Endometrial microvascular endothelial cells (primary cell): ENCODE results near the gene DAB2IP. TPM values are rescaled to one million over a fixed set of nuclear protein-coding genes. Genes with fewer than 3 reads are reported as not detected.

Source experiments
- in situ Hi-C: cut with HindIII; loops from 2 replicates; pipeline ENCODE4 v1.10.0; 2017; ENCODE audit warnings: low sequenced_read_pairs, low pct_unique_long_range_greater_than_20kb; ENCODE audit errors: inconsistent ontology term
- total RNA-seq: library from RNA; depleted of rRNA; stranded (reverse); fragments of >200 nt; gene quantifications from one replicate; pipeline ENCODE4 v1.2.3, GENCODE V29; 2015; ENCODE audit errors: inconsistent ontology term

Gene DAB2IP
- total RNA-seq, 1 donor from 2014 or later, result 13.6 TPM

DNA sequence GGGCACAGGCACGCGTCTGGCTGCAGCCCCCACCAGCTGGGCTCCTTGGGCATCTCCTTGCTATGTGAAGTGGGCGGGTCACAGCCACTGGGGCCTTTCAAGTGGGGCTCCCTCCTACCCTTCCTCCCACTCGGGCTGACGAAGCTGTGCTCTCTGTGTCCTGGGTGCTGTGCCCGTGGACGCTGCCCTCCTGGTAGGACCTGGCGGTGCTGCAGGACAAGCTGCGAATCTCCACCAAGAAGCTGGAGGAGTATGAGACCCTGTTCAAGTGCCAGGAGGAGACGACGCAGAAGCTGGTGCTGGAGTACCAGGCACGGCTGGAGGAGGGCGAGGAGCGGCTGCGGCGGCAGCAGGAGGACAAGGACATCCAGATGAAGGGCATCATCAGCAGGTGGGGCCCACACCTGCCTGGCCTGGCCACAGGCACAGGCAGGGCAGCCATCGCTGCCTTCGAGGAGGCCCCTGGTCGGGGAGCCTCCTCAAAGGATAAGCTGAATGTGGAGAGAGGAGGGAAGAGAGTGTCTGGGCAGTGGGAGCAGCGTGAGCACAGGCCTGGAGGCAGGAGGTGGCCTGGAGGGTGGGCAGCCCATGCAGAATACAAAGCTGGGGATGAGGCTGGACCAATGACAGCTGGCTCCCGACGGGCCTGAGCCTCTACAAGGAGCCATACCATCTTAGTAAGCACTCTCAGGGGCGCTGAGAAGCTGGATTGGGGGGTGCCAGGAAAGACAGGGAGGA, 124.7 kb downstream of the DAB2IP start:
- in situ Hi-C loops, result no loop called here

DNA sequence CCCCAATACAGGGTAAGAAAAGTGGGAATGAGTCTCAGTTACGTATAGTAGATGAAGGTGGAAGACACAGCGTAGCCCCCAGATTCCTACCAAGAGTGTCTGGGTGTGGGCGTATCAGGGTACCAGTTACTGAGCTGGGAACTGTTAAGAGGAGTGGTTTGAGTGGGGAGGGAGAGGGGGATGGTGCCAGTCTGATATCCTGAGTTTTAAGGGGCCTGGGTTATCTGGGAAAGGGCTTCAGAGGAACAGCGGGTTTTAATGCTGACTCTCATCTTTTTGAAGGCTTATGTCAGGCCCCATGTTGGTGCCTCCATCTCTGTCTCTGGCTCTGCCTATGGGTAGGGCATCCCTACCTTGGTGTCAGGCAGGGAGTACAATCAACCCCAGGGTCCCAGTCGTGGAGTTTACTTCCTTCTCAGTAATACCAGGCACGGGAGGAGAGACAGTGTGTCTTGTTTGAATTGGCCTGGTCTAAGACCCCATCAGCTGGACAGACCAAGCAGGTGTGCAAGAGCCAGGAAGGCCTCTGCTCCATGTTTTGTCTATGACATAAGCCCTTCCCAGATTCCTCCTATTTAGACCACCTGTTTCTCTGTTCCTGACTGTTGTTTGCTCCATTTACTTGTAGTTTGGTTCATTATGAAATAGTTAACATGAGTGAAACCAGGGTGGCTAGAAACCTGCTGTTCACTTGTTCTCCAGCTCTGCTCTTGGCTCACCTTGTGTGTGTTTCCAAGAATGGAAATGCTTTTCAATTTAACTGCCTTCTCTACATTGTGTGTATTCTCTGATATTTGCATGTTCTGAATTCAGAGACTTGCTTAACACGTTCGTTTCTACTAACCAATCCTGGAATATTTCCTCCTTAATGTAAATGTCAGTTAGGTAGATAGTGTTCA, 125.6 kb downstream of the DAB2IP start:
- in situ Hi-C loops, result no loop called here

DNA sequence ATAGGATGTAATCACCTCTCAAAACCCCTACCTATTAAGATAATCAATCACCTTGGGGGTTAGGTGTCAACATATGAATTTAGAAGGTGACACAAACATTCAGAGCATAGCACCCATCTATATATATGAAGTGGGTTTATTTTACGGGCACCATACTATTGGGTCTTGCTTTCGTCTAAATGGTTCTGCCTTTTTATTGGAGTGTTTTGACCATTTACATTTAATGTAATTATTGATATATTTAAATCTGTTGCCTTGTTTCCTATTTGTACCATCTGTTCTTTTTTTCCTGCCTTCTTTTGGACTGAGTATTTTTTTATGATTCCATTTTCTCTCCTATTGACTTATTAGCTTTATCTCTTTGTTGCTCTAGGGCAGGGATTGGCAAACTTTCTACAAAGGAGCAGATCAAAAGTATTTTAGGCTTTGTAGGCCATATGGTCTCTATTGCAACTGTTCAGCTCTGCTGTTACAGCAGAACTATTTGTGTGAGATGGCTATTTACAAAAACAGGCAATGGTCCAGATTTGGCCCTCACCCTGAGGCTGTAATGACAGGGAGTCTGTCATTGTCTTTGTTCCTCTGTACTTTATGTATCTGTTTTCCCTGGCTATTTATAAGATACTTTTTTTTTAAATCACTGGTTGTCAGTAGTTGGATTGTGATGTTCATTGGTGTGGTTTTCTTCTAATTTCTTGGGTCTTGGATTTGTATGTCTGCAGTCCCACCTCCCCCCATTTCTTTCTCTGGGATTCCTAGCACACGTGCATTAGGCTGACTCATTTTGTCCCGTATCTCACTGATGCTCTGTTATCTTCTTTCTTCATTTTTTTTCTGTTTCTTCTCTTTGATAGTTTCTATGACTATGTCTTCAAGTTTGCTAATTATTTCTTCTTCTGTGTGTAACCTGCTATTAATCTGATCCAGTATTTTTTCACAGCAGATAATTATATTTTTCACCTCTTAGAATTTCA, 127.1 kb downstream of the DAB2IP start:
- in situ Hi-C loops, result no loop called here

- in situ Hi-C loops, result no loop called here
Measured at GRCh38 chr9:121779381-121780117, 128.1 kb downstream of the DAB2IP start.

- in situ Hi-C loops, result no loop called here
Measured at GRCh38 chr9:121780177-121781040, 129.0 kb downstream of the DAB2IP start.

- in situ Hi-C loops, result no loop called here
Measured at GRCh38 chr9:121781145-121781548, 129.7 kb downstream of the DAB2IP start.

GRCh38 chr9:121781701-121782464, 130.4 kb downstream of the DAB2IP start:
- in situ Hi-C loops, result no loop called here

GRCh38 chr9:121782514-121783110, 131.2 kb downstream of the DAB2IP start:
- in situ Hi-C loops, result no loop called here

DNA sequence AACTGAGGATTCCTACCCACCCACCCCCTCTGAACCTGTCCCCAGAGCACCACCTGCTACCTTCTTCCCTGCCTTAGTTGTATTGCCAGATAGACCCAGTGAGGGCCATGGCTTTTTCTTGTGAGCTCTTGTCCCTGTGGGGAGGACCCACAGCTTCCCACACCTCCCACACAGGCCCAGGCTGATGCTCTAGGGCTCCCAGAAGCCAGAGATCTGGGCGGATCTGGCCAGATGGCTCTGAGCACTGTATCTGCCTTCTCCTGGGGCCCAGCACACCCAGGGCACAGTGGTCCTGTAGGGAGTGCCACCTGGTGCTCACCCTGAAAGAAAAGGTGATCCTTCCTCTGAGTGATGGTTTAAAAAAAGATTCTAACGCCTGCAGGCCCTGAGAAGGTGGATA, 131.7 kb downstream of the DAB2IP start:
- in situ Hi-C loops, result no loop called here

GRCh38 chr9:121783521-121784507, 132.4 kb downstream of the DAB2IP start:
- in situ Hi-C loops, result no loop called here

DNA sequence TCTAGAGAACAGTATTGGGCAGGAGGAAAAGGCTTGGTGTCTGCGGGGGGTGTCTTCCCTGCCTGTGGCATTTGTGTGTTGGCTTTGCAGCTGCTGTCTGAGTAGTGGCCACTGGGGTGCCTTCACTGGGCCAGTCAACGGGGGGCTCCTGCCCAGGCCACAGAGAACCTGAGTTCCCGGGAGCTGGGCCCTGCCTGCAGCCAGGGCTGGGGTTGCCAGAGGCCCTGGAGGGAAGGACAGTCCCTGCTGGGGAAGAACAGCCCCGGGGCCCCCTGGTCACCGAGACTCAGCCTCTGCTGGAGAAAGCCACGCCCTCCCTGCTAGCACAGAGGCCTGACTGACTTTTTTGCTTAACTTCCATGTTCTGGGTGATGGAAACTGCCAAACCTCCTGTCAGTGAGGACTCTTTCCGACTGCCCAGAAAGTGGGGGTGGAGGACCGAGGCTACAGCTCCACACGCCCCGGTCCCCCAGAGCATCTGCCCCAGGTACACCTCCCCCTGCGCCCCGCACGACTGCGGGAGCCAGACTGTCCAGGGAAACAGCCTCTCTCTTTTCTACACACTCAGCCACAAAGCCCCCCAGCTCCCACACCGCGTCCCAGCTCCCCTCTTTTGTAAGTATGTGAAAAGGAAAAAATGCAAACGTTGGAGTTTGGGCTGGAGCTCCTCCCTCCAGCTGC, 133.4 kb downstream of the DAB2IP start:
- in situ Hi-C loops, result no loop called here

DNA sequence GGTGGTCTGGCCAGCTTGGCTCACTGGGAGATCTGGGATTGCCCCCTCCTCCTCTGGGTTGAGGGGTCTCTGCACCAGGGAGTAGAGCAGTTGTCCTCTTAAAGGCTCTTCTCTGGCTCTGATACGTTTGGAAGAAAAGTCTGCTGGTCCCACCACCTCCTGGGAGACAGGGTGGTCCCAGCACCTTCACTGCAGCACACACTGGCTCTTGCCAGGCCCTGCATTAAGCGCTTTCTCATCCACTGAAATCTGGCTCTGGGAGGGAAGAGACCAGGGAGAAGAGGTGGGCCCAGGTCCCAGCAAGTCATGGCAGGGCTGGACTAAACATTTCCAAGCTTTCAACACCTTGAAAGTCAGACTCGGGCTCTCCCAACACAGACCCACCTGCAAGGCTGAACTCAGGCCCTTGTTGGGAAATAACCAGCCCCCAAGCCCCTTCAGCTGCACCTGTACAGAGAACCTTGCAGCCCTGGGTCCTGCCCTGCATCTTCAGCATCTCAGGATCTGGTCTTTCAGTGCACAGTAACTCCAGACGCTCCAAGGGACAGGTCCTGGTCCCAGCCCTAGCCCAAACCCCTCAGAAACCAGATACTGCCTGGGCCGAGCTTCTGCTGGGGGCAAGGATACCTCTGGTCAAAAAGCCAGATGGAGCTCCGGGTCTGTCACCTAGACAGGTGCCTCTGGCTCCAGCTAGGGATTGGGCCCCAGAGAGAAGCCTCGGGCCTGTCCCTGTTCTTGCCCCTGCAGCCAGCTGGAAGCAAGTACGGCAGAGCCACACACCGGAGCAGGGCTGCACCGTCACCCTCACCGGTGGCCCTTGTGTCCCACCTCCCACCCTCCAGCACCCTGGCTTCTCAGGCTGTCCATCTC, 134.5 kb downstream of the DAB2IP start:
- in situ Hi-C loops, result no loop called here

GRCh38 chr9:121786543-121786948, 135.1 kb downstream of the DAB2IP start:
- in situ Hi-C loops, result no loop called here

GRCh38 chr9:121786998-121787422, 135.6 kb downstream of the DAB2IP start:
- in situ Hi-C loops, result no loop called here
